Measurements from ENCODE around the gene MME.

GRCh38 chr3:155047672-155048071, 32.4 kb upstream of the MME start:
- no peak for TF ChIP-seq NFYB (IDR thresholded peaks at IDR 0.05; ENCODE audit: insufficient read depth, low read depth, low read length)
- no peak for TF ChIP-seq SRF (IDR thresholded peaks at IDR 0.05; ENCODE audit: low read depth in 2 of 2, low read length in 2 of 2)
- TF ChIP-seq KLF5 (IDR thresholded peaks at IDR 0.05; ENCODE audit: partially characterized antibody): no peak

Measured in GM12878 (cell line).